ENCODE measurements around the gene PLEKHA7.
A peak's percentile ranks its signal among the peaks of the same experiment; 100 is the strongest.

DNA sequence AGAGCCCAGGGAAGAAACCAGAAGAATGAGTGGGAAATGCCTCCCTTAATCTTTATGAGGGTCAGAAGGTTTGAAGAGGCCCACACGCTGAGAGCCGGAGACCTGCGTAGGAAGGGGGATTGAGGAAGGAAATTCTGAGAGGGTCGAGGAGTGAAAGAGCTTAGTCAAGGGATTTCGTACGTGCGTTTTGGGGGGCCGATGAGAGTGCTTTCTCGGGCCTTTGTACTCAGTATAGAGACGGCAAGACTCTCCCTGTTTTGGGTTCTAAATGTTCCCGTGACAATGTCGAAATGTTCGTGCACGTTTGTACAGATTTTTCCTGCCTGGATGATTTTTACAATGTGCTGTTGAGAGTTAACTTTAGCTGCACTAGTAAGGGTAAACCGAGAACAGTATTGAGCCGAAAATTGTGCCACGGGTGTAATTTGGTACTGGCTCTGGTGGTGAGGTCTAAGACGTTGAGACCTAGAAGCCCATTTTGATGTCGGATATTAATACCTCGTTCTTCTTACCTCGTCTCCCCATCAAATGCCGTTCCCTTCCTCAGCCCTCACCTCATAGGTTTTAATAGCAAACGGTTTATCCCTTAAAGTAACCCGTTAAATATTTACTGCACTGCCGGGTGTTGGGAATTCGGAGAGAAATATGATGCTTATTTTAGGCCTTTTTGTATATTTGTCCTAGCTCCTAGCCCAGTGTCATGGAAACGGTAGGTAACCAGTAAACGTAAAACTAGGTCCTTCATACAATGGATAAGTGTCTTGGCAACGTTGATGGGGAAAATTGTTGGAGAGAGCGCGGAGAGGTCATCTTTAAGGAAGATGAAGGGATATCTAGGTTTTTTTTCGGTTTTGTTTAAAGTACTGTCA lies 275.0 kb downstream of the PLEKHA7 start:
- no peak for TF ChIP-seq SIN3A (IDR thresholded peaks at IDR 0.05; ENCODE audit: low read depth)
- no peak for TF ChIP-seq RAD21 (IDR thresholded peaks at IDR 0.05; ENCODE audit: low read depth)
- TF ChIP-seq REST (IDR thresholded peaks at IDR 0.05; ENCODE audit: low read depth) = no peak
- TF ChIP-seq EZH2 (IDR thresholded peaks at IDR 0.05) = no peak
- TF ChIP-seq JUND (IDR thresholded peaks at IDR 0.05) = no peak
- TF ChIP-seq, protein P1, sequence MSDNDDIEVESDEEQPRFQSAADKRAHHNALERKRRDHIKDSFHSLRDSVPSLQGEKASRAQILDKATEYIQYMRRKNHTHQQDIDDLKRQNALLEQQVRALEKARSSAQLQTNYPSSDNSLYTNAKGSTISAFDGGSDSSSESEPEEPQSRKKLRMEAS (IDR thresholded peaks at IDR 0.05) = no peak
- TF ChIP-seq, protein P2, sequence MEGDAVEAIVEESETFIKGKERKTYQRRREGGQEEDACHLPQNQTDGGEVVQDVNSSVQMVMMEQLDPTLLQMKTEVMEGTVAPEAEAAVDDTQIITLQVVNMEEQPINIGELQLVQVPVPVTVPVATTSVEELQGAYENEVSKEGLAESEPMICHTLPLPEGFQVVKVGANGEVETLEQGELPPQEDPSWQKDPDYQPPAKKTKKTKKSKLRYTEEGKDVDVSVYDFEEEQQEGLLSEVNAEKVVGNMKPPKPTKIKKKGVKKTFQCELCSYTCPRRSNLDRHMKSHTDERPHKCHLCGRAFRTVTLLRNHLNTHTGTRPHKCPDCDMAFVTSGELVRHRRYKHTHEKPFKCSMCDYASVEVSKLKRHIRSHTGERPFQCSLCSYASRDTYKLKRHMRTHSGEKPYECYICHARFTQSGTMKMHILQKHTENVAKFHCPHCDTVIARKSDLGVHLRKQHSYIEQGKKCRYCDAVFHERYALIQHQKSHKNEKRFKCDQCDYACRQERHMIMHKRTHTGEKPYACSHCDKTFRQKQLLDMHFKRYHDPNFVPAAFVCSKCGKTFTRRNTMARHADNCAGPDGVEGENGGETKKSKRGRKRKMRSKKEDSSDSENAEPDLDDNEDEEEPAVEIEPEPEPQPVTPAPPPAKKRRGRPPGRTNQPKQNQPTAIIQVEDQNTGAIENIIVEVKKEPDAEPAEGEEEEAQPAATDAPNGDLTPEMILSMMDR (IDR thresholded peaks at IDR 0.05 in 2 of 3, conservative IDR thresholded peaks at IDR 0.05 in 1 of 3; ENCODE audit: borderline replicate concordance in 1 of 3, insufficient read depth in 1 of 3, low read depth in 2 of 3, low read length in 2 of 3) = no peak
- peak; percentile 16 for TF ChIP-seq POLR2A (IDR thresholded peaks at IDR 0.05; ENCODE audit: borderline replicate concordance, extremely low read depth, insufficient read depth, insufficient read length)
- TF ChIP-seq, protein P3, sequence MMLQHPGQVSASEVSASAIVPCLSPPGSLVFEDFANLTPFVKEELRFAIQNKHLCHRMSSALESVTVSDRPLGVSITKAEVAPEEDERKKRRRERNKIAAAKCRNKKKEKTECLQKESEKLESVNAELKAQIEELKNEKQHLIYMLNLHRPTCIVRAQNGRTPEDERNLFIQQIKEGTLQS (IDR thresholded peaks at IDR 0.05) = no peak
- TF ChIP-seq ZBTB33 (IDR thresholded peaks at IDR 0.05; ENCODE audit: extremely low read depth, insufficient replicate concordance, low read length) = no peak
- TF ChIP-seq ELF1 (IDR thresholded peaks at IDR 0.05; ENCODE audit: borderline replicate concordance, low read depth) = no peak
- TF ChIP-seq YY1 (IDR thresholded peaks at IDR 0.05; ENCODE audit: extremely low read depth, insufficient replicate concordance, low read depth, low read length) = no peak
